Sigmoid colon (tissue), 7 donors: ENCODE measurements around the gene VPS72. TPM values are rescaled to one million over a fixed set of nuclear protein-coding genes. Genes with fewer than 3 reads are reported as not detected.
A peak's percentile ranks its signal among the peaks of the same experiment; 100 is the strongest.

Source experiments
- DNase-seq: peaks from one replicate; pipeline ENCODE4 v3.0.0-alpha.2; 2019
- H3K27ac ChIP-seq, 4 donors: fragments of 200-600 bp; sonication (generic); one replicate each; pipeline ENCODE4 v1.5.1; 2016 to 2019; ENCODE audit warnings: mild to moderate bottlenecking in 1 of 4
- H3K27me3 ChIP-seq, 3 donors: fragments of 200-600 bp; sonication (generic); one replicate each; pipeline ENCODE4 v1.5.1; 2019; ENCODE audit warnings: mild to moderate bottlenecking in 1 of 3
- H3K36me3 ChIP-seq, 4 donors: fragments of 200-600 bp; sonication (generic); one replicate each; pipeline ENCODE4 v1.5.1; 2016 to 2019
- H3K4me1 ChIP-seq, 4 donors: fragments of 200-600 bp; sonication (generic); one replicate each; pipeline ENCODE4 v1.5.1; 2017 to 2019
- H3K4me3 ChIP-seq, 4 donors: fragments of 200-600 bp; sonication (generic); one replicate each; pipeline ENCODE4 v1.5.1; 2017 to 2019; ENCODE audit warnings: mild to moderate bottlenecking in 2 of 4, moderate library complexity in 1 of 4
- H3K9me3 ChIP-seq, 4 donors: fragments of 200-600 bp in 3 of 4; sonication (generic) in 3 of 4; one replicate each; pipeline versions ENCODE4 v1.5.1 to v1.6.1; 2013 to 2019
- EP300 ChIP-seq, 4 donors: sonication (generic); formaldehyde crosslinking; IDR thresholded peaks; one replicate each; pipeline ENCODE4 v1.6.1; 2017; ENCODE audit warnings: antibody characterized with exemption in 4 of 4
- POLR2A ChIP-seq, 2 donors: fragments of 450-650 bp; IDR thresholded peaks; one replicate each; pipeline ENCODE4 v1.6.1; 2016; ENCODE audit warnings: antibody characterized with exemption in 2 of 2, mild to moderate bottlenecking in 2 of 2, moderate library complexity in 2 of 2
- POLR2AphosphoS5 ChIP-seq, 4 donors: sonication (generic); formaldehyde crosslinking; IDR thresholded peaks; one replicate each; pipeline ENCODE4 v1.6.1; 2017; ENCODE audit warnings: antibody characterized with exemption in 4 of 4
- WGBS, 2 donors: extraction: QIAGEN DNeasy Blood & Tissue Kit; methylation state at CpG; one replicate each; pipeline ENCODE4 v1.1.7; 2013; 5-methylcytosine and 5-hydroxymethylcytosine counted together
- intact Hi-C: fragments of 100-400 bp; cut with DNase I; formaldehyde crosslinking; loops from one replicate; pipeline ENCODE4 v1.15.1; 2023
- polyA plus RNA-seq, 3 donors: library from polyadenylated mRNA; stranded (reverse); fragments of 200-250 nt; gene quantifications; one replicate each; pipeline ENCODE4 v1.2.3, GENCODE V29; 2013
- total RNA-seq, 4 donors: library from RNA; depleted of rRNA; stranded (reverse); fragments of >200 nt; gene quantifications; one replicate each; pipeline ENCODE4 v1.1.0, GENCODE V29; 2016
- TF ChIP-seq, protein P1 (sequence below), 4 experiments: fragments of 450-650 bp in 3 of 4; fragments of 200-600 bp in 1 of 4; IDR thresholded peaks; one replicate each; pipeline ENCODE4 v1.5.1; 2016 to 2019; ENCODE audit warnings: antibody characterized with exemption in 4 of 4, mild to moderate bottlenecking in 3 of 4, moderate library complexity in 2 of 4
- donor health status: healthy with polysubstance abuse.
- donor health status: Bipolar disorder and iron deficiency.
- donor health status: healthy.

VPS72 gene
- total and polyA plus RNA-seq, 7 donors = 24.0 to 49.7 (median 36.2) TPM

- Histone ChIP-seq H3K9me3 (no peaks in the 10 kb centered on the region), H3K36me3 (peaks cover 0 to 48% (median 16%) of the 10 kb centered on the region in 4 donors), H3K27me3 (no peaks in the 10 kb centered on the region), H3K4me3 (peak overlapping the region in 2 of 4 donors; percentile 77 to 79), H3K4me1 (peaks cover 0 to 32% (median 24%) of the 10 kb centered on the region in 4 donors), H3K27ac (no peak overlapping the region)
- no peak for TF ChIP-seq POLR2A (IDR thresholded peaks at IDR 0.05)
- TF ChIP-seq, protein P1, sequence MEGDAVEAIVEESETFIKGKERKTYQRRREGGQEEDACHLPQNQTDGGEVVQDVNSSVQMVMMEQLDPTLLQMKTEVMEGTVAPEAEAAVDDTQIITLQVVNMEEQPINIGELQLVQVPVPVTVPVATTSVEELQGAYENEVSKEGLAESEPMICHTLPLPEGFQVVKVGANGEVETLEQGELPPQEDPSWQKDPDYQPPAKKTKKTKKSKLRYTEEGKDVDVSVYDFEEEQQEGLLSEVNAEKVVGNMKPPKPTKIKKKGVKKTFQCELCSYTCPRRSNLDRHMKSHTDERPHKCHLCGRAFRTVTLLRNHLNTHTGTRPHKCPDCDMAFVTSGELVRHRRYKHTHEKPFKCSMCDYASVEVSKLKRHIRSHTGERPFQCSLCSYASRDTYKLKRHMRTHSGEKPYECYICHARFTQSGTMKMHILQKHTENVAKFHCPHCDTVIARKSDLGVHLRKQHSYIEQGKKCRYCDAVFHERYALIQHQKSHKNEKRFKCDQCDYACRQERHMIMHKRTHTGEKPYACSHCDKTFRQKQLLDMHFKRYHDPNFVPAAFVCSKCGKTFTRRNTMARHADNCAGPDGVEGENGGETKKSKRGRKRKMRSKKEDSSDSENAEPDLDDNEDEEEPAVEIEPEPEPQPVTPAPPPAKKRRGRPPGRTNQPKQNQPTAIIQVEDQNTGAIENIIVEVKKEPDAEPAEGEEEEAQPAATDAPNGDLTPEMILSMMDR (IDR thresholded peaks at IDR 0.05) = no peak
- TF ChIP-seq EP300 (IDR thresholded peaks at IDR 0.05) = no peak
- TF ChIP-seq POLR2AphosphoS5 (IDR thresholded peaks at IDR 0.05) = no peak
- intact Hi-C loops = no loop called here
- no peak for DNase-seq
- 88 to 92% methylated on average over 6 of the region's 6 CpGs for WGBS, 2 donors
Observed at GRCh38 chr1:151167116-151167515, 22.9 kb downstream of the VPS72 start.

DNA sequence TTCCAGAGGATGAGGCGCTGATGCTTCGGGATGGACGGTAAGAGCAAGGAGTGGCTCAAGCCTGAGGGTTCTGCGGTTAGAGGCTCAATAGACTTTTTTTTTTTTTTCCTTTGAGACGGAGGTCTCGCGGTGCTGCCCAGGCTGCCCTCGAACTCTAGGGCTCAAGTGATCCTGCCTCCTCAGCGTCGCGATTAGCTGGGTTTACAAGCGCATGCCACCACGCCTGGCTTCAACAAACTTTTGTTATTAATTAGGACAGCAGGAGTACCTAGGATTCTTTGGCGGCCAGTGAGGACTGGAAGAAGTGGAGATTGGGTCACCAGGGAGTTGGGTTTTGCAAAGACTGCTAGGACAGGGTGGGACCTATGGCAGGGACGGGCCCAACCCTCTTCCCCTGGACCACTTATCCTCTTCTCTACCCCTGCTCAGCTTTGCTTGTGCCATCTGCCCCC, 23.5 kb downstream of the VPS72 start:
- H3K4me3 ChIP-seq = peak overlapping the region; percentile 56 to 84 (median 78)
- peak; percentile 72 for DNase-seq
- H3K36me3 ChIP-seq = peaks cover 0 to 53% (median 17%) of the 10 kb centered on the region in 4 donors
- H3K4me1 ChIP-seq = peaks cover 0 to 32% (median 24%) of the 10 kb centered on the region in 4 donors
- WGBS, 2 donors = 3 to 4% methylated on average over 15 of the region's 15 CpGs
- intact Hi-C loops = no loop called here
- TF ChIP-seq POLR2A (IDR thresholded peaks at IDR 0.05) = no peak
- no peak for TF ChIP-seq EP300 (IDR thresholded peaks at IDR 0.05)
- TF ChIP-seq, protein P1 (IDR thresholded peaks at IDR 0.05) = no peak
- no peak for TF ChIP-seq POLR2AphosphoS5 (IDR thresholded peaks at IDR 0.05)
- peak overlapping the region; percentile 84 to 93 (median 92) for H3K27ac ChIP-seq
- no peaks in the 10 kb centered on the region for H3K27me3 ChIP-seq
- no peaks in the 10 kb centered on the region for H3K9me3 ChIP-seq

DNA sequence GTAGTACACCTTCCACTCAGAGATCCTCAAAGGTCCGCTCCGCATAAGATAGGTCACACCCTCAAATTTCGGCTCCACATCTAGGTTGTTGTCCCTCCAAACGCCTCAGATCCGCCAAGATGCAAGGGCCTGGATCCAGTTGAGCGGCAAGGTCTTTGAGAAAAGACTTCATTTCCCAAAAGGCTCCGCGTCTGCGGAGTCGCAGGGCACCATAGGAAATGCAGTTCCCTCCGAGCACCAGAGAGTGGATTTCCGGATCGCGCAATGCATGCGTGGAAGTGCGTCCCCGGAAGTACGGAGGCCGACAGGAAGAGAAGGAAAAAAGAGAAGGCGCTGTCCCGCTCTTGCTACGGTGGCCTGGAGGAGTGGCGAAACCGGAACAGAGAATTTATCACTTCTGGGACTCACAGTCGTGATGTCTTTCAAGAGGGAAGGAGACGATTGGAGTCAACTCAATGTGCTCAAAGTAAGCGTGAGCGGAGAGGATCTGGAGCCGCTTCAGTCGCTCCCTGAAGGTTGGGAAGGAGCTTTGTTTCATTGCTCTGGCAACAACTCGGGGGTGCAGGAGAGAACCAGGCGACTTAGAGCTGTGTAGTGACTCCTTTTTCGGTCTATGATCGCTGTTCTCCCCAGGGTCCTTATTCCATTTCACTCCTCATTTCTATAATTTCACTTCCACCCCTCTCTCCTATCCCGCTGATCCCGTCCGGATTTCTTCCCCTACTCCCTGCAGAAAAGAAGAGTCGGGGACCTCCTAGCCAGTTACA, 24.1 kb downstream of the VPS72 start, which contains the start of the genes LYSMD1 and SCNM1:
Gene LYSMD1, minus strand, starts transcription at position 165 of the 767 bp plus-strand sequence. CDS start 644 bp downstream, outside the sequence.
Gene SCNM1, plus strand, starts transcription at position 407 of the 767 bp plus-strand sequence. Its CDS starts 9 bp downstream, at position 416.
- Histone ChIP-seq H3K4me3 (peak within 1 kb of the TSS; percentile 56 to 84 (median 78)), H3K4me1 (peaks cover 0 to 32% (median 24%) of the 10 kb centered on the region in 4 donors), H3K9me3 (no peaks in the 10 kb centered on the region), H3K27ac (peak within 1 kb of the TSS; percentile 84 to 93 (median 92)), H3K27me3 (no peaks in the 10 kb centered on the region), H3K36me3 (peaks cover 0 to 57% (median 21%) of the 10 kb centered on the region in 4 donors)
- intact Hi-C loops = loop anchor here (2.0 kb wide), 1 partner anchor 19 kb away; the partner anchor contains the start of gene SEMA6C
- DNase-seq = peak; percentile 99
- whole genome bisulfite sequencing, 2 donors = 0 to 1% methylated on average over 38 of the region's 38 CpGs
- TF ChIP-seq, protein P1 (IDR thresholded peaks at IDR 0.05) = peak in 1 of 4 experiments; percentile 32
- peak; percentile 84 to 96 (median 90) for TF ChIP-seq POLR2AphosphoS5 (IDR thresholded peaks at IDR 0.05)
- peak; percentile 27 to 30 for TF ChIP-seq POLR2A (IDR thresholded peaks at IDR 0.05)
- TF ChIP-seq EP300 (IDR thresholded peaks at IDR 0.05) = peak in 2 of 4 donors; percentile 43 to 86

DNA sequence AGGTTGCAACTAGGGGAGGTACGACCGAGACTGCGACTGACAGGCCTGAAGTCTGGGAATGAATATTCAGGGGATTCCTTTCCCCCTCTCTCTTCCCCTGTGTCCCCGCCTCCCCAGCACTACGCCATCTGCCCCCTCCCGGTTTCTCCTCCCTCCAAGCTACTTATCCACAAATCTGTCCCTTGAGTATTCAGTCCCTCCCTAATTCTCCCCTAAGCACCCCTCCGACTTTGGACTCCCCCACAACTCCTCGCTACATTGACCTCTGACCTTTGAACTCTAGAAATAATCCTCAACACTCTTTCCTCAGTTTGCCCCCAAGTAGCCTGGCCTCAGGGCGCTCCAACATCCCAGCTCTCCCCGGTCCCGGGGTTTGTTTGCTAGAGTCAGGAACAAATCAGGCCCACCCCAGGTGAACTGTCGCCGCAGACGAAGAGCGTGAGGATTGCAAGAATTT, 24.7 kb downstream of the VPS72 start:
- Histone ChIP-seq H3K4me3 (peak overlapping the region; percentile 56 to 84 (median 78)), H3K9me3 (no peaks in the 10 kb centered on the region), H3K4me1 (peaks cover 0 to 35% (median 26%) of the 10 kb centered on the region in 4 donors), H3K27ac (peak overlapping the region; percentile 84 to 93 (median 92)), H3K27me3 (no peaks in the 10 kb centered on the region), H3K36me3 (peaks cover 0 to 57% (median 21%) of the 10 kb centered on the region in 4 donors)
- TF ChIP-seq, protein P1 (IDR thresholded peaks at IDR 0.05) = no peak
- no peak for TF ChIP-seq POLR2A (IDR thresholded peaks at IDR 0.05)
- intact Hi-C loops = loop anchor here (2.0 kb wide), 1 partner anchor 19 kb away; the partner anchor contains the start of gene SEMA6C
- 6 to 18% methylated on average over 15 of the region's 15 CpGs for WGBS, 2 donors
- peak; percentile 86 for DNase-seq
